Thyroid gland (tissue), 4 donors: Measurements from ENCODE around the gene NF1.
"Not testable (repeated sequence)": the region's sequence is repeated elsewhere in the genome, so short reads cannot be mapped to it uniquely, and the experiment has no call there.

ENCODE experiments used
- POLR2A ChIP-seq, 2 donors: fragments of 450-650 bp; IDR thresholded peaks; one replicate each; pipeline ENCODE4 v1.6.1; 2017; ENCODE audit warnings: antibody characterized with exemption in 2 of 2, mild to moderate bottlenecking in 2 of 2, moderate library complexity in 1 of 2
- TF ChIP-seq, protein P1 (sequence below), 6 experiments: fragments of 200-600 bp in 3 of 6; fragments of 450-650 bp in 3 of 6; sonication (generic) in 3 of 6; IDR thresholded peaks; one replicate each; pipeline ENCODE4 v1.5.1; 2016 to 2019; ENCODE audit warnings: antibody characterized with exemption in 6 of 6, mild to moderate bottlenecking in 2 of 6, inconsistent platforms in 1 of 6, moderate library complexity in 1 of 6

DNA sequence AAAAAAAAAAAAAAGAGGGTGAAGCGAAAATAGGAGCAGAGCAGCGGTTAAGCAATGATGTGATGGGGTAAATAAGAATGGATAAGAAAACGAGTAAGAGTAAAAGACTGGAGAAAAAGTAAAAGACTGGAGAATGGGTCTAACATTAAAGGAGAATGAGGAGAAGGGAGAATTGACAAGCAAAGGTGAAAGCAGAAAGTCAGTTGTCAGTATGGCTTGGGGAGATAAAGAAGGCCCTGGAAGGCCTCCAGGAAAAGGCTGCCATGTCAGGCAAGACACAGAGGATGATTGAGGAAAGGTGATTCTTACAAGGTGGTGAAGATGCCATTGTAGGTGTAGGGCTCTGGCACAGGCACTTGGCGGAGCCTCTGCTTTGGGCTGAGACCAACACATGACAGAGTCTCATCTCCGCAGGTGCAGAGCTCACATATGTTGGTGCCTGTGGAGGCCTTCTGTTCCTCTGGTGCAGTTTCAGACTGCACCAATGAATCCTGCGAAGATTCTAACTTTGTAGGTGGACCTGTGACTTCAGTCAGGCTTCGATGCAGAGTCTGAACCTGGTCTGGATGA lies 47.8 kb upstream of the NF1 start:
- TF ChIP-seq, protein P1, sequence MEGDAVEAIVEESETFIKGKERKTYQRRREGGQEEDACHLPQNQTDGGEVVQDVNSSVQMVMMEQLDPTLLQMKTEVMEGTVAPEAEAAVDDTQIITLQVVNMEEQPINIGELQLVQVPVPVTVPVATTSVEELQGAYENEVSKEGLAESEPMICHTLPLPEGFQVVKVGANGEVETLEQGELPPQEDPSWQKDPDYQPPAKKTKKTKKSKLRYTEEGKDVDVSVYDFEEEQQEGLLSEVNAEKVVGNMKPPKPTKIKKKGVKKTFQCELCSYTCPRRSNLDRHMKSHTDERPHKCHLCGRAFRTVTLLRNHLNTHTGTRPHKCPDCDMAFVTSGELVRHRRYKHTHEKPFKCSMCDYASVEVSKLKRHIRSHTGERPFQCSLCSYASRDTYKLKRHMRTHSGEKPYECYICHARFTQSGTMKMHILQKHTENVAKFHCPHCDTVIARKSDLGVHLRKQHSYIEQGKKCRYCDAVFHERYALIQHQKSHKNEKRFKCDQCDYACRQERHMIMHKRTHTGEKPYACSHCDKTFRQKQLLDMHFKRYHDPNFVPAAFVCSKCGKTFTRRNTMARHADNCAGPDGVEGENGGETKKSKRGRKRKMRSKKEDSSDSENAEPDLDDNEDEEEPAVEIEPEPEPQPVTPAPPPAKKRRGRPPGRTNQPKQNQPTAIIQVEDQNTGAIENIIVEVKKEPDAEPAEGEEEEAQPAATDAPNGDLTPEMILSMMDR (IDR thresholded peaks at IDR 0.05): not testable (repeated sequence)
- TF ChIP-seq POLR2A (IDR thresholded peaks at IDR 0.05): not testable (repeated sequence)
